Measurements from ENCODE around the gene NSF.

DNA sequence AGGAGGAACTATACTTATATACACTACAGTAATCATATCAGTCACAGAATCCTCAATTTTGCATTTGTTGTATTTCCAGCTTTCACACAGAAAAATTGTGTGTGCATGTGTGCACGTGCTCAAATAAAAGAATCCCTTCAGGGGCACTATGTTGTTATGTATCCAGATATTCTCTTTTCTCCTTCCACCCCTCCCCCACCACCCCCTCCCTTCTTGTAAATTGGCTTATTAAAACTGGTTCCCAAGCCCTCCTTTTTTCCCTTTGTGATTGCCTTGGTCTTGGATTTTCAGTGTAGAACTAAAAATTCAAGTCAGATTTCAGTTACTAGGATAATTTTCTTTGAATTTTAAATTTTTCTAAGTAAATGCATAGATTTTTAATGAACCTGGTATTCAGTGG, 141.7 kb downstream of the NSF start:
- TF ChIP-seq, protein P1, sequence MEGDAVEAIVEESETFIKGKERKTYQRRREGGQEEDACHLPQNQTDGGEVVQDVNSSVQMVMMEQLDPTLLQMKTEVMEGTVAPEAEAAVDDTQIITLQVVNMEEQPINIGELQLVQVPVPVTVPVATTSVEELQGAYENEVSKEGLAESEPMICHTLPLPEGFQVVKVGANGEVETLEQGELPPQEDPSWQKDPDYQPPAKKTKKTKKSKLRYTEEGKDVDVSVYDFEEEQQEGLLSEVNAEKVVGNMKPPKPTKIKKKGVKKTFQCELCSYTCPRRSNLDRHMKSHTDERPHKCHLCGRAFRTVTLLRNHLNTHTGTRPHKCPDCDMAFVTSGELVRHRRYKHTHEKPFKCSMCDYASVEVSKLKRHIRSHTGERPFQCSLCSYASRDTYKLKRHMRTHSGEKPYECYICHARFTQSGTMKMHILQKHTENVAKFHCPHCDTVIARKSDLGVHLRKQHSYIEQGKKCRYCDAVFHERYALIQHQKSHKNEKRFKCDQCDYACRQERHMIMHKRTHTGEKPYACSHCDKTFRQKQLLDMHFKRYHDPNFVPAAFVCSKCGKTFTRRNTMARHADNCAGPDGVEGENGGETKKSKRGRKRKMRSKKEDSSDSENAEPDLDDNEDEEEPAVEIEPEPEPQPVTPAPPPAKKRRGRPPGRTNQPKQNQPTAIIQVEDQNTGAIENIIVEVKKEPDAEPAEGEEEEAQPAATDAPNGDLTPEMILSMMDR (IDR thresholded peaks at IDR 0.05): no peak
- no peak for TF ChIP-seq POLR2A (IDR thresholded peaks at IDR 0.05)
